SH-SY5Y (cell line): ENCODE results near the gene ZNF592.

Source experiments
- GATA2 ChIP-seq: IDR thresholded peaks from 2 replicates; pipeline ENCODE4 v1.6.1; 2011; ENCODE audit warnings: mild to moderate bottlenecking, low read depth, low read length
- GATA3 ChIP-seq: IDR thresholded peaks from 2 replicates; pipeline ENCODE4 v1.6.1; 2011; ENCODE audit warnings: low read depth, mild to moderate bottlenecking, low read length, moderate library complexity

DNA sequence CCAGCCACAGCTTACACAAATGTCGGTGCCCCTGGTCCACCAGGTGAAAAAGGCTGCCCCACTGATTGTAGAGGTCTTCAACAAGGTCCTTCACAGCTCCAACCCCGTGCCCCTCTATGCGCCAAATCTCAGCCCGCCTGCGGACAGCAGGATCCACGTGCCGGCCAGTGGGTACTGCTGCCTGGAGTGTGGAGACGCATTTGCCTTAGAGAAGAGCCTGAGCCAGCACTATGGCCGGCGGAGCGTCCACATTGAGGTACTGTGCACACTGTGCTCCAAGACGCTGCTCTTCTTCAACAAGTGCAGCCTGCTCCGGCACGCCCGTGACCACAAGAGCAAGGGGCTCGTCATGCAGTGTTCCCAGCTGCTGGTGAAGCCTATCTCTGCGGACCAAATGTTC lies 35.9 kb downstream of the ZNF592 start:
- TF ChIP-seq GATA2, result no peak
- TF ChIP-seq GATA3, result no peak
